HG03565 (cell line): ENCODE data around the gene CSNK2A3.

Source experiments
- ATAC-seq: cut with Tn5 transposase; IDR thresholded peaks from one replicate; pipeline ENCODE4 v1.9.1; 2021; ENCODE audit warnings: mild to moderate bottlenecking, moderate library complexity; ENCODE audit not compliant: unreplicated experiment

Gene CSNK2A3

DNA sequence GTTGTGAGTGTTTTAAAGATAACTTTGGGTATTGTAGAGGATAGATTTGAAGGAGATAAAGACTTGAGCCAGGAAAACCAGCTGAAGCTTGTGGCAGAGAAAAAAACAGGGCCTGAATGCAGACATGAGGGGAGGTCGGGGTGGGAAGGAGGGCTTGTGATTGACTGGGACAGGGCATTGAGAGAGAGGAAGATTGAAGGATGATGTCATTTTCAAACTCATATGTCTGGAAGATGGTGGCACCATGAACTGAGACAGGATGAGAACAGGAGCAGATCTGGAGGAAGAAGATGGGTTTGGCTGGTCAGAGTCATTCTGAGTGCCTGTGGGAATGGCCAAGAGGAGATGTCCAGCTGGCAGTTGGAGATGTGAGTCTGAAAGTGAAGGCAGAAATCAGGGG, 14.7 kb downstream of the CSNK2A3 start:
- ATAC-seq, result no peak

DNA sequence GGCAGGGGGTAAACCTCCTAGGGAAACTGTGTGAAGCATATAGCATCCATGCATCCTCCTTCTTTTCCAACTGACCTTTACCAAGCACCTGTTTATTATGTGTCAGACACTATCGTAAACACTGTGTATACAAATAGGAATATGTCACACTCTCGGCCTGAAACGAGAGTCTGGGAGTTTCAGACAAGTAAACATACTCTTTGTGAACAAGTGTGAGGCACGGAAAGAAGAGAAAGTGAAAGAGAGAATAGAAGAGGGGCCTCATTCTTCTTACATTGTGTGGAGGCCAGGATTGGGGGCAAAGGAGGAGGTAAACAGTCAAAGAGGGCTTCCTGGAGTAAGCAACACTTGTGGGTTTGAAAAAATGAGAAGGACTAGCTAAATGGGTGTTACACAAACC, 16.4 kb downstream of the CSNK2A3 start:
- ATAC-seq, result no peak

DNA sequence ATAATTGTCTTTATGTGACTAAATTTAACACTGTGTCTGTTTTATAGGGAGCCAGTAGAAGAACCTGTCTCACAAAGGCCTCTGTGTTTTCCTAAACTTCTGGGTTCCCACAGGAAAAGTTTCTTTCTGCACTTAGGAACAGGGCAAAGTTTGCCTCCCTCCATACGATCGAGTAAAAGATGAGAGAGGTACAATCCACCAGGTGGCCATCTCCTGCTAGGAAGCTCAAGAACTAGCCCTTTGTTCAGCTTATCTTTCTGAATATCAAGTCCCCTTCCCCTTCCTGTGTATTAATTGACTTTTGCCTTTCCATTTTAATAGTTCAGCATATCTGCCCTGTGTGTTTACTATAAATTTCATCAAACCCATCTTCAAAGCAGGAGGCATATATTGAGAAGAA, 18.0 kb downstream of the CSNK2A3 start:
- no peak for ATAC-seq

DNA sequence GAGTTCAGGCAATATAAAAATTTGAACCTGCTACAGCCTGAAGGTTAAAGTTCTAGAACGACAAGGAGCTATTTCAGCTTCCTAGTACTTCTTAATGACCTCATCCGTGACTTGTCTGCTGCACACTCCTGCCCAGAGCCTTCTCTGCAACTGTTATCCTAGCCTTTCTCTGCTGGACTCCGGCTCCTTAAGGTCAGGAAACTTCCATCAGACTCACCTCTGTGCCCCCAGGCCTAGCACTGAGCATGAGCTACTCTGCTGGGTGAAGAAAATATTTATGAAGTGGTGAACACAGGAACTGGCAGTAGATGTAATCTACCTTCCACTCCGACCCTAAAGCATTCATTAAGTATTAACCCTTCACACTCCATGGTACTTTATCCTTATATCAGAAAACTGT, 18.4 kb downstream of the CSNK2A3 start:
- ATAC-seq, result no peak

DNA sequence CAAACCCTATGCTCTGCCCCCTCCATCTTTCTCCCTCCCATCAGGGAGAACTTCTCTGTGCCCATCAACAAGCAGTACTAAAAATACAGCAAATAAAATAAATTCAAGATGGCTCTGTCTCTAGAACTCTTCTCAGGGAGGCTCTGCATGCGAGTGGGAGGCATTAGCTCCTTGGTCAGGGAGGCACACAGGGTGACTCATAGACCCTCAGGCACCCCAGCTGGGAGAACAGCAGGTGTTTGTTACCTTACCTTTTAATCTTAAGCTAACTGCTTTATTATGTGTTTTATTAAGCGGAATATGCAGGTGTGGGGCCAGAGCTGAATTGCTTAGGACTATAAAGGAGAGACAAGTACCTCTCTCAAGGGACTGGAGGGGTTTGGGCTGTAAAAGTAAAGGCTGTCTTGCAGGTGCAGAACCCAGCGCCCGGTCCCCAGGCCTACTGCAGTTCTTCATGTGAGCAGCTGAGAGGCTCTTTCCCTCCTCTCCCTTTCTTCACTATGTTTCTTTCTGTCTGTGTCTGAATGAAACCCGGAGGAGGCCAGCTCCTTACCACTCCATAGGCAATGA, 20.8 kb downstream of the CSNK2A3 start:
- no peak for ATAC-seq

DNA sequence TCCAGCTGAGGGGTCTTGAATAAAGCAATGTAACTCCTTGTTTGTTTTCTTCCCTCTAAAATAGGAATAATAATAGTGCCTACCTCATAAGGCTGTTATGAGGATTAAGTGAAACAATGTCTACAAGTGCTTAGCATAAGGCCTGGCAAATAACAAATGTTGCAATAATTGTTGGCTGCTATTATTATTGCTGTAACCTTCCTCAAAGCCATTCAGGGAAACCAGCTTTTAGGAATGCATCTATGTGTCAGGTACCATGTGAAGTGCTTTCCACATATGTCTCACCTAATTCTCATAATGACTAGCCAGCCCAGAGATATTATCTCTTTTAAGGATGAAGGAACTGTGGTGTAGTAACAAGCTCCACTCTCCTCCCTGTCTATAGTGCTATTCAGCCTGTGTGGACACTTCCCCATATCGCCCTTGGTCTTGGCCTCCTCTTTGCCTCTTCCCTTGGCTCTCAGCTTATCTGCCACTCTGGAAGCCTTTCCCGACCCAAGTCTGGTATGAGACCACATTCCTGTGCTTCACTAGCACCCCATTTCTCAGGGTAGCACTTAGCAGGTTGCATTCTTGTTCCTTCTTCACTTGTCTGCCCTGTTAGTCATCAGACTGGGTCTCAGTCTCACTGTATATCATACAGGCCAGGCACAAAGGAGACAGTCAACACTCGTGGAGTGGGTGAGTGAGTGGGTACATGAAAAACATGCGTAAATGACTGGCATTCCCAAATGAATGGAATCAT, 23.8 kb downstream of the CSNK2A3 start:
- ATAC-seq, result no peak

DNA sequence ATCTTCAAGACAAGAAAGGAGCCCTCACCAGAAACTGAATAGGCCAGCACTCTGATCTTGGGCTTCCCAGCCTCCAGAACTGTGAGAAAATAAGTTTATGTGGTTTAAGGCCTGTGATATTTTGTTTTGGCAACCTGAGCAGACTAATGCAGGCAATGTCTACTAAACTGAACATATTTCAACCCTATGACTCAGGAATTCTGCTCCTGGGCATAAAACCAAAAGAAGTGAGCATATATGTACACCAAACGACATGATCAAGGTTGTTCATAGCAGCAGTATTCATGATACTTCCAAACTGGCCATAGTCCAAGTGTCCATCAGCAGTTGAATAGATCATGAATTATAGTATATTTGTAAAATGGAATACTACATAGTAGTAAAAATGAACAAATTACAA, 29.0 kb downstream of the CSNK2A3 start:
- no peak for ATAC-seq

DNA sequence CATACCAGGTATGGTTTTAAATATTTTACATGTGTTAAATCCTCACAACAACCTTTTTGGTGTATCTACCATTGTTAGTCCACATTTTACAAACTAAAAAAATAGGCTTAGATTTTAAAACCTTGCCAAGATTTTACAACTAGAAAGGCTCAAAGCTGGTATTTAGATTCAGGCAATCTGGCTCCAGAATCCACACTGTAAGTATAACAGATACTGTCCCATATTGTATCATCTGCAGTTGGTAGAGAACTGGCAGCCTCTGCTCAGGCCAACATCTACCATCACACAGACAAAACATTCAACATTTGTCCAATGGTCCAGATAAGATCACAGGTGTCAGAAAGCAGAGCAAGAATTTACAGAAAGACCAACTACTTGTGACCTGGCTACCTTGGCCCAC, 30.9 kb downstream of the CSNK2A3 start:
- no peak for ATAC-seq

DNA sequence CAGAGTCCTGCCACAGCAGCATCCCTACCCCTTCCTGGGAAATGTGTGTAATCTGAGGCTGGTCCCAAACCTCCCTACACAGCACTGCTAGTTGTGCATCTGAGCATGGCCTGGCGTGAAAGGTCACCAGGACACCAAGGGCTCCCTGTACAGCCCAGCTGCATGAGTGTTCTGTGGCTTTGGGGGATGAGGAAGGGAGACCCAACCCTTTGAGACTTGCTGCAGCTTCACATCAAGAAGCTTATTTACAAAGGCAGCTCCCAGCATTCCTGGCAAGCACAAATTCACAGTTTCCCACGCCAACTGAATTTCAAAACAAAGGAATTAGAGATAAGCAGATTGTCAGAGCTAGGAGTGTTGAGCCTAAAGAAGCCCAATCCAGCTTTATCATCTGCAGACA, 32.2 kb downstream of the CSNK2A3 start:
- ATAC-seq, result no peak

DNA sequence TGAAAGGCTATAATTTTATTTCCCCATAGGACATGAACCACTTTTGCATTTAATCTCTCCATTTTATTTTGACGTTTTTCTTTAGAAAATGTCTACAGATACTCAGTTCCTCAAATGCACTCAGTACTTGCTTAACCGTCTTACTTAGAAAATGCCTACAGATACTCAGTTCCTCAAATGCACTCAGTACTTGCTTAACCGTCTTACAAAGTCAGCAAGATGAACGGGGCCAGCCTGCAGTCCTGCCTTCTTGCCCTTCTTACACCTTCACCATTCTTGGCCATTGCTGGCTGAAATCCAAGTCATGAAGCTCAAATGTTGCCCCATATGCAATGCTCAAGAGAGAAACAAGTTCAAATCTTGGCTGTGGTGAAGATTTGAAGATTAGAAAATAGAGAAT, 34.1 kb downstream of the CSNK2A3 start:
- peak; percentile 79 for ATAC-seq

DNA sequence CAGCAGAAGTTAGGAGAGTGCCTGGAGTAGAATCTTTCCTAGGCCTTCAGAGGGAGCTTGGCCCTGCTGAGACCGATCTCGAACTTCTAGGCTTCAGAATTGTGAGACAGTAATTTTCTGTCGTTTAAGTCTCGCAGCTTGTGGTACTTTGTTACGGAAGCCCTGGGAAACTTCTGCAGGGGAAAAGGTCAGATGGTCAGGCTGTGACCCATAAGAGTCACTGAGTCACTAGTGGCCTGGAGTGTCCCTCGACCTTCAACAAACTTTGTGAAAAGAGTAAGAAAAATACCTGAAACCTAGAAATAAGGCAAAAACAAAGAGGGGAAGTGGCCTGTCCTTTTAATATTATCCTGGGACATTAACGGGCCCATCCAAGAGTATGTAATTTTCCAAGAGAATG, 34.6 kb downstream of the CSNK2A3 start:
- ATAC-seq, result no peak

DNA sequence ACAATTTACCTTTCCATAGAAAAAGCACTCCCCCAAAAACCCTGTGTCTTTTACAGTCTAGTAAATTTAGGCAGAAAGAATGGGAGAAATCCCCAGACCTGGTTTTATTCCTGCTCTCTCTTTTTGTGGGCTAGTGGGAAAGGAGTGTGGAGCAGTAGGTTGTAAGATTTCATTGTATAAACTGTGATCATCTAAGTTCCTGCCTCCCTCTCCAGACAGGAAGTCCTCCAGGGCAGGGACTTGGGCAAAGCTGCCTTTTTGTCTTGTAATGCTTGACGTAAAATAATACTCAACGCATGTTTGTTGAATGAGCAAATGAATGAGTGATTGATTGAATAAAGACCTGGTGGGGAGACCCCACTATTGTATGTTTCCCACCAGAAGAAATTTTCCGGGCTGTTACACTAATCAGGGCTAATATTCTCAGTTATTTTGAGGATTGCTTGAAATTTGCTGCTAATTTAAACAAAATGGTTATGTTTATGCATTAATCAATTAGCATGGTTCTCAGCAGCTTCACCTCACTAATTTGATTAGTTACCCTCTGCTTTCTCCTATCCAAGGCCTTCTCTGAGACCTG, 36.3 kb downstream of the CSNK2A3 start:
- no peak for ATAC-seq

DNA sequence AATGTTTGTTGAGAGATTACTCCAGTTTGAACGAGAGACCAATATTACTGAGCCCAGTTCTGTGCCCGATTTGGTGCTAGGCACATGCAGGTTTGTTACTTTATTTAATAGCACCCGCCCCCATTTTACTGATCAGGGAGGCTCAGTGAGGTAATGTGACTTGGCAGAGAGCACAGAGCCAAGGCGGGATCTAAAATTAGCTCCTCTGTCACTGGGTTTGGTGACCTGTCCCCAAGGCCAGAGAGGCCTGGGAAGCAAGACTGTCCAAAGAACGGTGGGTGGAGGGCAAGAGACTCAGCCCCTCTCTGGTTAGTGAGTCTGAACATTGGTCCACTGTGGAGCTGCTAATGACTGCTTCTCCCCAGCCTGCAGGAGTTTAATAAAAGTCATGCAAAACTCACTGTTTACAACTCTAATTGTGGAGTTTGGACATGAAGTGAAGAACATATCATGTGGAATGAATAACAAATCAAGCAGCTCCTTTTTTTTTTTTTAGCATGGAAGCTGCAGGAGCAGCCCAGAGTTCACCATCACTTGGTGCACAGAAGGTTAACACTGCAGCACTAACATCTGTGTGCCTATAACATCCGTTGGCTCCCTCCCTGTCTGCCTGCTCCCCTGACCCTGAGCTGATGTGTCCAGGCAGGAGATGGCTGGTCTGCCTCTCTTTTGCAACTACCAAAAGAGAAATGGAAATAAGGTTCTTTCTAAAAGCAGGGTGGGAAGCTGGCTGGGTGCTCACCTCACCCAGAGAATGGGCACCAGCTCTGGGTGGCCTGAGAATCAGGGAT, 39.0 kb downstream of the CSNK2A3 start:
- ATAC-seq, result no peak

DNA sequence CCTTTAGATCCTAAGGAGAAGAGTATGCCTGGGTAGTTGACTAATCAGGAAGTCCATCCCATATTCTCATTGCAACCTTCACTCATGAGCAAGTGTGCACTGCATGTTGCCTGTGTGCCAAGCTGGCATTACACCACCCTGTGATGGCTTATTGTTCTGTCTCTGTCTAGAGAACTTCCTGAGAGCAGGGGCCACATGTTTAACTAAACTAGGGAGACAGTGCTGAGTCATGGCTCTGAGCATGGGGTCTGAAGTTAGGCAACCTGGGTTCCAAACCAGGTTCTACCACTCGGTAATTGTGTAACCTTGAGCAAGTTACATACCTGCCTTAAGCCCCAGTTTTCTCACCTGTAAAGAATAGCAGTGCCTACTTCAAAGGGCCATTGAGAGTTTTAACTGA, 39.6 kb downstream of the CSNK2A3 start:
- ATAC-seq, result no peak

DNA sequence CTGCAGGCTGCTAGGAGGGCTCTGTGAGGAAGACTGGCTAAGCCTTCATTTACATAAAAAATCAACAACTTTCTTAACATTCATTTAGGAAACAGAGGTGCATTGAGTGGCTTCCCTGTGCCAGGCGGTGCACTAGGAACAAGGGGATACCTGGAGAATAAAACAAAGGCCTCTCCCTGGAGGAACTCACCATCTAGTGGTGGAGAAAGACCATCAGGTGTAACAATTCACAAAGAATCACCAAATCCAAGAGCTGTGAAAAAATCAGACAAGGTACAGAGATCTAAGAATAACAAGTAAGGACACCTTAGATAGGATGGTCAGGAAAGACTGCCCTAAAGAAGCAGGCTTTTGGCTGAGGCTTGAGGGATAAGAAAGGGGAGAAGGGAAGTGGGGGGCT, 40.3 kb downstream of the CSNK2A3 start:
- ATAC-seq, result no peak

DNA sequence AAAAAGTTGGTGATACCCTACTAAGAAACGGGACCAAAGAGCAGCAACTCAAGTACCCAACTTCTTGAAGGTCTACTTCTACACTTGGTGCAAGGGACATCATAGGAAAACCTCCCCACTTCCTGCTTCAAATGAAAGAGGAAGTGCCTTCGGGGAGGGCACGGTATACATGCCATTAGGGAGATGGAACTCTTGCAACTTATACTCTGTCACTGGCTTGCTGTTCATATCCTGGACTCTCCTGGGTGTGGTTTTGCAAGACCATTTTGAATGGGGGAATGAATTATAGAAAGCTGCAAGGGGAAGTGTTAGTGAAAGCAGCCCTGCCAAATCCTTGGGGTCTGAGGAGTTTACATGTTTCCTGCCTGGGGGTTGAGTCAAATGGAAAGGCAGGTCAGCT, 41.9 kb downstream of the CSNK2A3 start:
- ATAC-seq, result no peak

DNA sequence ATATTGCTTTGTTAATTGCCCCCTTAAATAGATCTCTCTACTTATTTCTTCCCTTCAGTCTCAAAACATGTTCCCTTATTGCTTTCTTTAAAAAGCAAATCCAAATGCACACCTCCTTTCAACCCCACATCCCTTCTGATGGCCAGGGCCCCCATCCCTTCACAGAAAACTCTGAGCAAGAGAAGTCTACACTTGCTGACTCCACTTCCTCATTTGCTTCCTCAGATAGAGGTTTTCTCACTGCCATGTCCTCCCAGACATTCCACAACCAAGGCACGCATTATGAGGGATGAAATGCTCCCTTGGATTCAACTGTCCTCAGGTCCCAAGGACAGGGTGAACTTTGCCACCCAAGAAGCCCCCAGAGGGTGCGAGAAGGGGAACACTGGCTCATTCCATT, 43.1 kb downstream of the CSNK2A3 start:
- no peak for ATAC-seq

DNA sequence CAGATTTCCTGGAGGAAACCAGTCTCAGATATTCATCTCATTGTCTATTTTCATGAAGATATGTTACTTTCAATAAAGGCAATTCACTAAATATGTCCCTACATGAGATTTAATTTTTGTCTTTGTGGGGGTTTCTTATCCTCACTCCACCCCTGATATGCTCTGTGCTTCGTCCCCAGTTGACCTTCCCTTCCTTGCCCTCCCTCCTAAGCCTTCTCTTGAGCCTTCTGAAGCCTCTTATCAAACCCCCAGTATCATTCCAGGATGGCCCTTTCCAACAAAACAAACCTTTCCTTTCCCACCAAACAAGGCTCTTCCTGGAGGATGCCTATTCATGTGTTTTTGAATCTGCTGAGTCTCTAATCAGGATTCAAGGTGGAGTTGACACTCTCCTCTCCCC, 44.8 kb downstream of the CSNK2A3 start:
- no peak for ATAC-seq

DNA sequence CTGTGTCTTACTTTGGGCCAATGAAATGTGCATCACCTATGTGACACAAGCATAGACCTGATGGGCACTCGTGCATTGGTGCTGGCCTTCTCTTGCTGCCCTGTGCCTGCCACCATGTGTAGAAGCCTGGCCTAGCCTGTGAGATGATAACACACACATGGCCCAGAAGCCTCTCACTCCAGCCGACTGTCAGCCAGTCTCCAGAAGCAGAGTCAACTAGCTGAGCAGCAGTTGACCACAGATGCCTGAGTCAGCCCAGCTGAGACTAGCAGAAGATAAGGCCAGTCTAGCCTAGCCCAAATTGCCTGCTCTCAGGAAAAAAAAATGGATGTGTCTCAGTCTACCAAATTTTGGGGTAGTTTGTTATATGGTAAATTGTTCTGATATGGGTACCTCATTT, 46.2 kb downstream of the CSNK2A3 start:
- no peak for ATAC-seq

DNA sequence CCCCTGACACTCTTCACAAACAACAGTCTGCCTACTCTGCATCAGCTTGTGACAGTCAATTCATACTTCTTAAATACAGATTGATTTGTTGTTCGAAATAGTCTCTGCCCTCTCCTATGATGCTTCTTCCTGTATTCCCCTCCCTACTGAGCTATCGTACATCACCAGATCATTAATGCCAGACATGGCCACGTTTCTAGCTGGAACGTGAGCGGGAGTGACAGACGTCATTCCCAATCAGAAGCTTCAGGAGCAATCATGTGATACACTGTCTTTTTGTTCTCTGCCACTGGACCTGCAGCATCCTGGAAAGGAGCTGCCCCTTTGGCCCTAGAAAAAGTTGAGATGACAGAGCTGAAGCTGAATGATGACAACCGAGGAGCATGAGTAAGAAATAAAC, 48.5 kb downstream of the CSNK2A3 start:
- ATAC-seq, result no peak

DNA sequence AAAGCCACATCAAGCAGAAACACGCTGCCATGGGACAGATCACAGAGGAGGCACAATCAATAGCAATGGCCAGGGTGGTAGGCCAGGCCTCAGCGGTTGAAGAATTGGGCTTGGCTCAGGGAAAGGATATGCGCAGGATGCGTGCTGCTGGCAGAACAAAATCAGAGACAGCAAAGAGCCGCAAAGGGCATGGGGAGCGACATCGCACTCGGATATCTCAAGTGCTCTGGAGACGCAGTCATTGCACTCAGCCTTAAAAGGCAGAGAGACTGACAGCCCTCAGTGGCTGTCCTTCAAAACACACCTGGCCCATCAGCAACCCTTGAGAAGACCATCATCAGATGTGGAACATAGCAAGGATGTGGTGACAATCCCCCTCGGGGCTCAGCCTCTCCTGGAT, 50.5 kb downstream of the CSNK2A3 start:
- no peak for ATAC-seq
